Mucosa of descending colon (tissue), 3 donors: ENCODE results near the gene KRT12. TPM values are rescaled to one million over a fixed set of nuclear protein-coding genes. Genes with fewer than 3 reads are reported as not detected.
"Not testable (repeated sequence)": the region's sequence is repeated elsewhere in the genome, so short reads cannot be mapped to it uniquely, and the experiment has no call there.

ENCODE experiments used
- ATAC-seq: fragments of 200-7000 bp; cut with Tn5 transposase; one replicate; pipeline ENCODE4 v1.9.1; 2020; ENCODE audit warnings: mild to moderate bottlenecking, moderate library complexity
- DNase-seq, 3 donors: peaks; one replicate each; pipeline ENCODE4 v3.0.0-alpha.2; 2020
- H3K36me3 ChIP-seq: fragments of 200-600 bp; one replicate; pipeline ENCODE4 v1.8.0; 2021; ENCODE audit warnings: low read depth, mild to moderate bottlenecking
- H3K4me1 ChIP-seq: fragments of 200-600 bp; one replicate; pipeline ENCODE4 v1.8.0; 2021; ENCODE audit warnings: low read depth, mild to moderate bottlenecking
- H3K4me3 ChIP-seq: fragments of 200-600 bp; one replicate; pipeline ENCODE4 v1.8.0; 2021; ENCODE audit warnings: mild to moderate bottlenecking
- H3K9me3 ChIP-seq: fragments of 200-600 bp; one replicate; pipeline ENCODE4 v1.8.0; 2021; ENCODE audit warnings: mild to moderate bottlenecking
- CTCF ChIP-seq: fragments of 200-600 bp; IDR thresholded peaks from one replicate; pipeline ENCODE4 v1.8.0; 2022; ENCODE audit warnings: antibody characterized with exemption, mild to moderate bottlenecking
- intact Hi-C, 2 donors: fragments of 100-400 bp; cut with DNase I in 1 of 2; cut with micrococcal nuclease in 1 of 2; formaldehyde crosslinking; loops; one replicate each; pipeline versions ENCODE4 v1.11.0 to v1.11.1; 2022; cut with DNase I, micrococcal nuclease
- total RNA-seq, 3 donors: library from RNA; stranded (reverse); fragmentation: NEBNext Ultra II Directional in 2 of 3; extraction: Animal tissue kit (Norgen Biotek cat#: 25700) in 2 of 3; gene quantifications; one replicate each; pipeline versions ENCODE4 v1.2.1 to v1.2.4, GENCODE V29; 2021 to 2023
- donor health status: DM: no; HTN: no; CAD: no; lungs with moderate emphysema.
- donor health status: DM: no; HTN: no; CAD: no.
- donor health status: DM: no; HTN: yes; CAD: no.

Gene KRT12
- total RNA-seq, 3 donors from 2014 or later: 0.80 to 6.0 (median 2.5) TPM

GRCh38 chr17:40859536-40859935, 7.5 kb downstream of the KRT12 start:
- ATAC-seq: peak; percentile 92
- TF ChIP-seq CTCF: no peak
- Histone ChIP-seq H3K4me3 (no peak overlapping the region), H3K4me1 (peaks cover 6% of the 10 kb centered on the region), H3K36me3 (no peaks in the 10 kb centered on the region), H3K9me3 (no peaks in the 10 kb centered on the region)
- DNase-seq: peak in 1 of 3 donors; percentile 63
- intact Hi-C loops: no loop called here

- DNase-seq, H3K4me1 ChIP-seq, H3K36me3 ChIP-seq, H3K9me3 ChIP-seq, H3K4me3 ChIP-seq, intact Hi-C loops, ATAC-seq: not testable (repeated sequence)
Measured at GRCh38 chr17:40858667-40859066, 8.4 kb downstream of the KRT12 start.

GRCh38 chr17:40857535-40857934, 9.5 kb downstream of the KRT12 start:
- Histone ChIP-seq H3K4me3 (no peak overlapping the region), H3K9me3 (no peaks in the 10 kb centered on the region), H3K4me1 (peaks cover 6% of the 10 kb centered on the region), H3K36me3 (no peaks in the 10 kb centered on the region)
- intact Hi-C loops: no loop called here
- no peak for ATAC-seq
- TF ChIP-seq CTCF: no peak
- DNase-seq: no peak

GRCh38 chr17:40854175-40854814, 12.7 kb downstream of the KRT12 start:
- H3K4me1 ChIP-seq: no peaks in the 10 kb centered on the region
- DNase-seq (no peak), ATAC-seq (no peak)
- H3K4me3 ChIP-seq: no peak overlapping the region
- intact Hi-C loops: no loop called here
- no peaks in the 10 kb centered on the region for H3K36me3 ChIP-seq
- no peaks in the 10 kb centered on the region for H3K9me3 ChIP-seq
- TF ChIP-seq CTCF: no peak

GRCh38 chr17:40852364-40852763, 14.7 kb downstream of the KRT12 start:
- no peak for ATAC-seq
- Histone ChIP-seq H3K9me3 (no peaks in the 10 kb centered on the region), H3K4me3 (no peak overlapping the region), H3K36me3 (no peaks in the 10 kb centered on the region), H3K4me1 (no peaks in the 10 kb centered on the region)
- no peak for TF ChIP-seq CTCF
- no peak for DNase-seq
- intact Hi-C loops: no loop called here

- intact Hi-C loops: no loop called here
- no peak for TF ChIP-seq CTCF
- ATAC-seq (no peak), DNase-seq (no peak)
- Histone ChIP-seq H3K9me3 (no peaks in the 10 kb centered on the region), H3K4me3 (no peak overlapping the region), H3K36me3 (no peaks in the 10 kb centered on the region), H3K4me1 (no peaks in the 10 kb centered on the region)
Measured at GRCh38 chr17:40850293-40850972, 16.6 kb downstream of the KRT12 start.
